Transverse colon (tissue), 4 donors: ENCODE results near the gene PTPRG. TPM values are rescaled to one million over a fixed set of nuclear protein-coding genes. Genes with fewer than 3 reads are reported as not detected.

Source experiments
- DNase-seq: peaks from one replicate; pipeline ENCODE4 v3.0.0-alpha.2; 2019
- H3K27ac ChIP-seq, 4 donors: fragments of 200-600 bp; sonication (generic); 2 replicates each; pipeline ENCODE4 v1.5.1; 2016 to 2018; ENCODE audit warnings: inconsistent platforms in 4 of 4
- H3K27me3 ChIP-seq: fragments of 200-600 bp; sonication (generic); 2 replicates; pipeline ENCODE4 v1.5.1; 2017; ENCODE audit warnings: inconsistent platforms
- H3K36me3 ChIP-seq, 4 donors: fragments of 200-600 bp; sonication (generic); 2 replicates each; pipeline ENCODE4 v1.5.1; 2017 to 2019; ENCODE audit warnings: inconsistent platforms in 4 of 4
- H3K4me1 ChIP-seq, 4 donors: fragments of 200-600 bp; sonication (generic); 2 replicates each; pipeline ENCODE4 v1.5.1; 2017 to 2020; ENCODE audit warnings: inconsistent platforms in 4 of 4
- H3K4me3 ChIP-seq, 4 donors: fragments of 200-600 bp; sonication (generic); 1 replicate in 1 of 4; 2 replicates in 3 of 4; pipeline versions ENCODE4 v1.5.1 to v1.6.1; 2017 to 2019; ENCODE audit warnings: inconsistent platforms in 4 of 4
- H3K9me3 ChIP-seq, 2 donors: fragments of 200-600 bp; sonication (generic); 2 replicates each; pipeline ENCODE4 v1.5.1; 2017 to 2019; ENCODE audit warnings: inconsistent platforms in 2 of 2
- EP300 ChIP-seq: sonication (generic); formaldehyde crosslinking; IDR thresholded peaks from one replicate; pipeline ENCODE4 v1.6.1; 2017; ENCODE audit warnings: antibody characterized with exemption, low read depth
- POLR2A ChIP-seq: fragments of 450-650 bp; IDR thresholded peaks from one replicate; pipeline ENCODE4 v1.6.1; 2016; ENCODE audit warnings: antibody characterized with exemption, mild to moderate bottlenecking, moderate library complexity
- POLR2AphosphoS5 ChIP-seq, 3 donors: sonication (generic); formaldehyde crosslinking; IDR thresholded peaks; one replicate each; pipeline ENCODE4 v1.6.1; 2016; ENCODE audit warnings: antibody characterized with exemption in 3 of 3
- WGBS, 2 donors: methylation state at CpG; one replicate each; pipeline ENCODE4 v1.1.5; 2018; ENCODE audit warnings: low coverage in 1 of 2; 5-methylcytosine and 5-hydroxymethylcytosine counted together
- in situ Hi-C, 4 donors: fragments of 200-750 bp; cut with MboI; loops; one replicate each; pipeline versions ENCODE4 v1.15.0 to v1.15.1; 2017; ENCODE audit warnings: low sequenced_read_pairs in 3 of 4, low pct_ligation_motif_present in 1 of 4, low pct_unique_long_range_greater_than_20kb in 1 of 4
- intact Hi-C: fragments of 100-400 bp; cut with DNase I; formaldehyde crosslinking; loops from one replicate; pipeline ENCODE4 v1.15.1; 2023; ENCODE audit warnings: low total_unique reads
- total RNA-seq, 4 donors: library from RNA; depleted of rRNA; stranded (reverse); fragments of >200 nt; gene quantifications; one replicate each; pipeline ENCODE4 v1.1.0, GENCODE V29; 2016
- TF ChIP-seq, protein P1 (sequence below), 5 experiments: fragments of 200-600 bp in 3 of 5; fragments of 450-650 bp in 2 of 5; sonication (generic) in 3 of 5; IDR thresholded peaks; 1 replicate in 2 of 5; 2 replicates in 3 of 5; pipeline ENCODE4 v1.5.1; 2016 to 2017; ENCODE audit warnings: antibody characterized with exemption in 5 of 5, inconsistent platforms in 3 of 5, mild to moderate bottlenecking in 2 of 5, moderate library complexity in 1 of 5

The PTPRG gene
- total RNA-seq, 4 donors from 2014 or later: 29.2 to 83.4 (median 41.6) TPM

DNA sequence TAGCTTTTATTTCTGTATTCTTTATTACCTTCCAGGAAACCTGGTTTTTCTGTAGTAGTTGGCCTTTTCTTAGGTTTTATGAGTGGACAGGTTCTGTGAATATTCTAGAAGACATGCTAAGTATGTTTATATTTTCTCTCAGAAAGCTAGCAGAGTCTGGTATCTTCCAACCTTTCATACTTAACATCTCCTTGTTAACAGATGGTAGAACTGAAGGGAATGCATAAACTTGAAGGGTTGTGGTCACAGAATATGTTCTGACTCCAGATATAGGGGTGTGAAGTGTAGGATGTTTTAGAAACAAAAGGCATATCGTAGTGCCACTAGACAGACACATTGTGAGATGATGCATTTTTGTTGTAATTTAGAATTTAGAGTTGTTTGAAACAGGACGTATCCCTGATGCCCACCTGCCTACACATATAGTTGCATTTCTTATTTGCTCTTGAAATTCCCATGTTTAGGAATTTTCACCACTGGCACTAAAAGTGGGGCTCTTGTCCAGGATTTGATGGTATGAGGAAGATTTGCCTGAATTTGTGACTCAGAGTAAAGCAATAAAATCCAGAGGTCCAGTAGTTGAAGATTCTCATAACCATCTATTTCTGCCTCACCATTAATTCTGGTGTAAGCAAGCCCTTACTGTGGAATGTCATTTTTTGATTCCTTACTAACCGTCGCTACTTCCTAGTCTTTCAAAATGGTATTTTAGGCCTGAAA lies 537.4 kb downstream of the PTPRG start:
- Histone ChIP-seq H3K27me3 (no peaks in the 10 kb centered on the region), H3K27ac (no peak overlapping the region), H3K4me3 (no peak overlapping the region), H3K36me3 (no peaks in the 10 kb centered on the region), H3K9me3 (no peaks in the 10 kb centered on the region), H3K4me1 (peaks cover 0 to 5% (median 0%) of the 10 kb centered on the region in 4 donors)
- 84 to 91% methylated on average over 4 of the region's 4 CpGs for WGBS, 2 donors
- in situ Hi-C loops: no loop called here
- intact Hi-C loops: no loop called here
- no peak for DNase-seq
- TF ChIP-seq POLR2A (no peak), EP300 (no peak), POLR2AphosphoS5 (IDR thresholded peaks at IDR 0.05) (no peak)
- TF ChIP-seq, protein P1, sequence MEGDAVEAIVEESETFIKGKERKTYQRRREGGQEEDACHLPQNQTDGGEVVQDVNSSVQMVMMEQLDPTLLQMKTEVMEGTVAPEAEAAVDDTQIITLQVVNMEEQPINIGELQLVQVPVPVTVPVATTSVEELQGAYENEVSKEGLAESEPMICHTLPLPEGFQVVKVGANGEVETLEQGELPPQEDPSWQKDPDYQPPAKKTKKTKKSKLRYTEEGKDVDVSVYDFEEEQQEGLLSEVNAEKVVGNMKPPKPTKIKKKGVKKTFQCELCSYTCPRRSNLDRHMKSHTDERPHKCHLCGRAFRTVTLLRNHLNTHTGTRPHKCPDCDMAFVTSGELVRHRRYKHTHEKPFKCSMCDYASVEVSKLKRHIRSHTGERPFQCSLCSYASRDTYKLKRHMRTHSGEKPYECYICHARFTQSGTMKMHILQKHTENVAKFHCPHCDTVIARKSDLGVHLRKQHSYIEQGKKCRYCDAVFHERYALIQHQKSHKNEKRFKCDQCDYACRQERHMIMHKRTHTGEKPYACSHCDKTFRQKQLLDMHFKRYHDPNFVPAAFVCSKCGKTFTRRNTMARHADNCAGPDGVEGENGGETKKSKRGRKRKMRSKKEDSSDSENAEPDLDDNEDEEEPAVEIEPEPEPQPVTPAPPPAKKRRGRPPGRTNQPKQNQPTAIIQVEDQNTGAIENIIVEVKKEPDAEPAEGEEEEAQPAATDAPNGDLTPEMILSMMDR (IDR thresholded peaks at IDR 0.05): no peak

DNA sequence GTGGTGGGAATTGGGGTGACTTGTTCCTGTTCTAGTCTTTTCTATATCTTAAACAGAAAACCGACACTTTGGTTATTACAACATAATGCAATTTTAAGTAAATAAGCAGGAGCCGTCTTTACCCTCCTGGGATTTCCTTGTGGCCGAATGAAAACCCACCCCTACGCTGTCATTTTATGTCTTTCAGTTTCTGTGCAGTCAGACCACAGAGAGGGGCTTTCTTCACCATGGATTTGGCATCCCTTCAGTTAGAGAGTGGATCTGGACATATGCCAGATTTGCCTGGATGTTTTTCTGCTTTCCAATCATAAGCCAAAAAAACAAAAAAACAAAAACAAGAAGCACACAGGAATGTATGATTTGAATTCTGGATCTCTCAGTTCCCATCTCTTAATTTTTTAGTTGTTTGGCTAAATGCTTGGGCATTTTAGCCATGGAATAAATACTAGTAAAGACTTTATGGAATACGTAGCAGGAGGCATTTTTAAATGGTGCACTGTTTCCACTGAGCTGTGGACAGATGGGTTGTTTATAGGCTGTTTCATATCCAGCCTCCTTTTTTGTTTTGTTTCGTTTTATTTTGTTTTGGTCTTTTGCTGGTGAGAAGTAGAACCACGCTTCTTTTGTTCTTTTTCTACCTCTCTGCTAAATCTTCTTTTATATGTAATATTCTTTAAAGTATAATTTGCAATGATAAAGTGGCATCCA lies 539.1 kb downstream of the PTPRG start:
- no peaks in the 10 kb centered on the region for H3K27me3 ChIP-seq
- no peaks in the 10 kb centered on the region for H3K9me3 ChIP-seq
- no peak for TF ChIP-seq POLR2A
- no peak for TF ChIP-seq POLR2AphosphoS5 (IDR thresholded peaks at IDR 0.05)
- TF ChIP-seq, protein P1 (IDR thresholded peaks at IDR 0.05): no peak
- no peak for TF ChIP-seq EP300
- intact Hi-C loops: no loop called here
- in situ Hi-C loops: no loop called here
- peak overlapping the region in 3 of 4 donors; percentile 8 to 33 (median 21) for H3K27ac ChIP-seq
- peaks cover 0 to 5% (median 0%) of the 10 kb centered on the region in 4 donors for H3K4me1 ChIP-seq
- H3K4me3 ChIP-seq: no peak overlapping the region
- no peak for DNase-seq
- no peaks in the 10 kb centered on the region for H3K36me3 ChIP-seq
- 67 to 69% methylated on average over 7 of the region's 7 CpGs for WGBS, 2 donors

DNA sequence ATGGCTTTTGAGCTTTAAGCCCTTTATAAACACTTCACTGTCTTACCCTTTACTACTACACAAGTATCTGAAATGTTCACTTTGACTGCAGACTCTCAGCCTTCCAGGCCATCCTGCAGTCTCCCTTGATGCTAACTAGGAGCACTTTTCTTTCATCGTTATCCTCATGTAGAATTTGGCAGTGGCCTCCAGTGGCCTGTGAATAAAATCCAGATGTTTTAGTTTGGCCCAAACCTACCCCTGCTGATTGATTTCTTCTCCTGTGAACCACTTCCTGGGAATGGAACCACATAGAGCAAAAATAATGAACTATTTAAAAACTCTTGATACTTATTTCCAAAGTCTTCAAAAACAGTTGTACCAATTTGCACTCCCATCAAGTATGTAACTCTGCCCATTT lies 540.1 kb downstream of the PTPRG start:
- H3K36me3 ChIP-seq: no peaks in the 10 kb centered on the region
- no peaks in the 10 kb centered on the region for H3K27me3 ChIP-seq
- intact Hi-C loops: no loop called here
- DNase-seq: no peak
- H3K9me3 ChIP-seq: no peaks in the 10 kb centered on the region
- H3K4me3 ChIP-seq: no peak overlapping the region
- no peak overlapping the region for H3K27ac ChIP-seq
- H3K4me1 ChIP-seq: peaks cover 0 to 5% (median 0%) of the 10 kb centered on the region in 4 donors
- WGBS, 2 donors: 76 to 80% methylated on average over 1 of the region's 1 CpG
- TF ChIP-seq EP300 (no peak), POLR2A (no peak)
- in situ Hi-C loops: no loop called here

DNA sequence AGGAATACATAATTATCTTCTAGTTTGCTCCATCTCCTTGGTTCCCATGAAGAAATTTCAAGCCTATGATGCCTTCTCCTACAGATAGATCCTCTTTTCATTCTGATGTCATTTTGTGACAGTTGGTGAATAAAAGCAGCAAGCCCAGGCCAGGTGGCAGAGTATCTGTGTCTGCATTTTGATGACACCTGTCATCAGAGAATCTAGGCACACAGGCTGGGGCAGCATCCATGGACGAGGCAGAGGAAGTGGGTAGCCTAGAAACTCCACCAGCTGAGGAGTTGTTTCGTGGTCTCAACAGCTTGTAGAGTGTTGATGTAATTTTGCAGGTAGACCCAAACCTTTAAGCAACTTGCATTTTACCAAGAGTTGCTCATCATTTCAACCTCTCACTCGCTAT lies 542.2 kb downstream of the PTPRG start:
- peaks cover 0 to 5% (median 0%) of the 10 kb centered on the region in 4 donors for H3K4me1 ChIP-seq
- intact Hi-C loops (no loop called here), in situ Hi-C loops (no loop called here)
- no peak for DNase-seq
- 80 to 85% methylated on average over 1 to 3 of the region's 3 CpGs for WGBS, 2 donors
- TF ChIP-seq, protein P1 (IDR thresholded peaks at IDR 0.05): no peak
- no peak overlapping the region for H3K4me3 ChIP-seq
- no peaks in the 10 kb centered on the region for H3K9me3 ChIP-seq
- no peaks in the 10 kb centered on the region for H3K36me3 ChIP-seq
- H3K27me3 ChIP-seq: no peaks in the 10 kb centered on the region
- H3K27ac ChIP-seq: no peak overlapping the region
